ENCODE data around the gene ICOS. TPM values are rescaled to one million over a fixed set of nuclear protein-coding genes. Genes with fewer than 3 reads are reported as not detected.

ICOS gene
- total RNA-seq, 1 experiment from 2014 or later: not detected

- H3K4me2 ChIP-seq (ENCODE audit: insufficient read depth, insufficient read length, low read length): no peak overlapping the region
- Mint-ChIP-seq H3K4me3 (no peak overlapping the region), H3K9me3 (no peaks in the 10 kb centered on the region), H3K27ac (no peak overlapping the region), H3K27me3 (ENCODE audit: low read depth) (peaks cover 5% of the 10 kb centered on the region; the same call in 1 of the 2 replicates), H3K4me1 (no peaks in the 10 kb centered on the region), H3K36me3 (ENCODE audit: insufficient read depth in 1 of 3, low read depth in 3 of 3) (no peaks in the 10 kb centered on the region; a peak in 1 of 7 replicates)
- no peaks in the 10 kb centered on the region for H3K79me1 ChIP-seq (ENCODE audit: insufficient read depth, low read depth, low read length, poor library complexity, severe bottlenecking)
- H3K4me1 ChIP-seq (ENCODE audit: insufficient read depth, low read length): no peaks in the 10 kb centered on the region
- no peaks in the 10 kb centered on the region for H3K79me2 ChIP-seq (ENCODE audit: insufficient read depth, low read length)
- H3K4ac ChIP-seq (ENCODE audit: low read depth, low read length): no peak overlapping the region
- H4K91ac ChIP-seq (ENCODE audit: insufficient read length, low read depth, low read length): no peak overlapping the region
- DNase-seq: no peak
- H2BK15ac ChIP-seq (ENCODE audit: low read depth, low read length): no peak overlapping the region
- no peak overlapping the region for H2BK20ac ChIP-seq (ENCODE audit: low read depth, low read length, poor library complexity, severe bottlenecking)
- no peaks in the 10 kb centered on the region for H3K9me3 ChIP-seq (ENCODE audit: control insufficient read depth, low read depth, low read length)
- no peaks in the 10 kb centered on the region for H3K27me3 ChIP-seq (ENCODE audit: insufficient read depth, low read length)
- H2BK120ac ChIP-seq (ENCODE audit: low read depth, low read length, poor library complexity, severe bottlenecking): no peak overlapping the region
- no peak overlapping the region for H2BK12ac ChIP-seq (ENCODE audit: insufficient read length, low read depth, low read length)
- no peak overlapping the region for H3K18ac ChIP-seq (ENCODE audit: insufficient read length, low read depth, low read length)
- no peak for TF ChIP-seq CTCF (conservative IDR thresholded peaks at IDR 0.05)
- no peak overlapping the region for H3T11ph ChIP-seq (ENCODE audit: low read length)
- no peak overlapping the region for H2BK5ac ChIP-seq (ENCODE audit: insufficient read length, low read length)
- no peak overlapping the region for H3K56ac ChIP-seq (ENCODE audit: insufficient read length, low read depth, low read length)
- H3K27ac ChIP-seq (ENCODE audit: insufficient read length, low read depth, low read length): no peak overlapping the region
- no peaks in the 10 kb centered on the region for H4K20me1 ChIP-seq (ENCODE audit: control insufficient read depth, insufficient read depth, insufficient read length)
- H4K5ac ChIP-seq (ENCODE audit: insufficient read length, low read depth, low read length): no peak overlapping the region
- H3K23me2 ChIP-seq (ENCODE audit: insufficient read length, low read depth, low read length, poor library complexity, severe bottlenecking): no peaks in the 10 kb centered on the region
- H2AK5ac ChIP-seq (ENCODE audit: insufficient read length, low read length): no peak overlapping the region
- no peak overlapping the region for H3K23ac ChIP-seq (ENCODE audit: insufficient read length, low read depth, low read length)
- H3K14ac ChIP-seq (ENCODE audit: insufficient read depth, low read length): no peak overlapping the region
- H4K8ac ChIP-seq (replicated peaks; ENCODE audit: insufficient read length, low read depth, low read length): no peak overlapping the region
- no peak overlapping the region for H3K9ac ChIP-seq (ENCODE audit: extremely low read depth, insufficient read length, low read length)
- H2AFZ ChIP-seq (ENCODE audit: low read length): no peak overlapping the region
These were observed 63.9 kb downstream of the ICOS start for GRCh38 chr2:204000446-204000845.
